ENCODE data around the gene MGMT.

The MGMT gene

GRCh38 chr10:129766611-129767550, 299.8 kb downstream of the MGMT start:
- DNase-seq = no peak

- no peak for DNase-seq
Measured at GRCh38 chr10:129767751-129768150, 300.7 kb downstream of the MGMT start.

- DNase-seq = no peak
Measured at GRCh38 chr10:129768437-129769355, 301.7 kb downstream of the MGMT start.

GRCh38 chr10:129769381-129770116, 302.5 kb downstream of the MGMT start:
- DNase-seq = no peak

GRCh38 chr10:129770286-129770685, 303.2 kb downstream of the MGMT start:
- DNase-seq = no peak

GRCh38 chr10:129771024-129771423, 304.0 kb downstream of the MGMT start:
- DNase-seq = no peak

- DNase-seq = no peak
Measured at GRCh38 chr10:129771576-129771975, 304.5 kb downstream of the MGMT start.

- DNase-seq = no peak
Measured at GRCh38 chr10:129771991-129772431, 305.0 kb downstream of the MGMT start.

- DNase-seq = no peak
Measured at GRCh38 chr10:129772468-129773358, 305.7 kb downstream of the MGMT start.

GRCh38 chr10:129773359-129773990, 306.4 kb downstream of the MGMT start:
- no peak for DNase-seq

GRCh38 chr10:129774082-129774735, 307.2 kb downstream of the MGMT start:
- no peak for DNase-seq

GRCh38 chr10:129774736-129775401, 307.8 kb downstream of the MGMT start:
- DNase-seq = no peak

GRCh38 chr10:129775681-129776080, 308.6 kb downstream of the MGMT start:
- DNase-seq = no peak

GRCh38 chr10:129777687-129778086, 310.6 kb downstream of the MGMT start:
- no peak for DNase-seq

- no peak for DNase-seq
Measured at GRCh38 chr10:129778571-129778970, 311.5 kb downstream of the MGMT start.

GRCh38 chr10:129779126-129780111, 312.4 kb downstream of the MGMT start:
- DNase-seq = no peak

- DNase-seq = no peak
Measured at GRCh38 chr10:129780198-129780597, 313.2 kb downstream of the MGMT start.

GRCh38 chr10:129780901-129781795, 314.1 kb downstream of the MGMT start:
- DNase-seq = no peak

Measured in activated CD8-positive, alpha-beta memory T cell treated with anti-CD3 and anti-CD28 coated beads, Interleukin-2, amount 50 U/mL, for 4 hours (primary cell).